Mesothelial cell of epicardium (in vitro differentiated cells): ENCODE measurements around the gene RAB17. TPM values are rescaled to one million over a fixed set of nuclear protein-coding genes. Genes with fewer than 3 reads are reported as not detected.

Experiments
- DNase-seq, 2 experiments: peaks; one replicate each; pipeline ENCODE4 v3.0.0; 2021; ENCODE audit warnings: low spot score in 2 of 2; ENCODE audit not compliant: unreplicated experiment in 2 of 2
- H3K27ac Mint-ChIP-seq: 2 replicates; pipeline ENCODE4 v1.8.0; 2021; ENCODE audit warnings: mixed read lengths
- H3K27me3 Mint-ChIP-seq: 2 replicates; pipeline ENCODE4 v1.8.0; 2021; ENCODE audit warnings: low read depth, mixed read lengths
- H3K36me3 Mint-ChIP-seq: 2 replicates; pipeline ENCODE4 v1.8.0; 2021; ENCODE audit warnings: mixed read lengths
- H3K4me1 Mint-ChIP-seq: 2 replicates; pipeline ENCODE4 v1.8.0; 2021; ENCODE audit warnings: mixed read lengths
- H3K4me3 Mint-ChIP-seq: 2 replicates; pipeline ENCODE4 v1.8.0; 2021; ENCODE audit warnings: mild to moderate bottlenecking, moderate library complexity, mixed read lengths
- H3K9me3 Mint-ChIP-seq: 2 replicates; pipeline ENCODE4 v1.8.0; 2021; ENCODE audit warnings: mixed read lengths
- CTCF ChIP-seq: fragments of 200-600 bp; sonication (generic); IDR thresholded peaks from one replicate; pipeline ENCODE4 v1.5.0; 2021; ENCODE audit warnings: antibody characterized with exemption; ENCODE audit not compliant: unreplicated experiment
- total RNA-seq: library from RNA; stranded (reverse); gene quantifications from 3 replicates; pipeline ENCODE4 v1.2.1, GENCODE V29; 2021

The RAB17 gene
- total RNA-seq, 1 donor from 2014 or later = 10.6 TPM

GRCh38 chr2:237552908-237553307, 37.6 kb downstream of the RAB17 start:
- no peak for TF ChIP-seq CTCF
- peaks cover 11% of the 10 kb centered on the region for H3K9me3 Mint-ChIP-seq
- H3K27ac Mint-ChIP-seq = no peak overlapping the region
- H3K4me1 Mint-ChIP-seq = no peaks in the 10 kb centered on the region
- peaks cover under 1% of the 10 kb centered on the region for H3K27me3 Mint-ChIP-seq
- peaks cover 11% of the 10 kb centered on the region for H3K36me3 Mint-ChIP-seq
- DNase-seq = no peak
- no peak overlapping the region for H3K4me3 Mint-ChIP-seq

GRCh38 chr2:237551071-237551574, 39.4 kb downstream of the RAB17 start:
- no peak for TF ChIP-seq CTCF
- H3K36me3 Mint-ChIP-seq = peaks cover 11% of the 10 kb centered on the region
- DNase-seq = no peak
- no peaks in the 10 kb centered on the region for H3K27me3 Mint-ChIP-seq
- no peak overlapping the region for H3K27ac Mint-ChIP-seq
- peaks cover 9% of the 10 kb centered on the region for H3K9me3 Mint-ChIP-seq
- no peak overlapping the region for H3K4me3 Mint-ChIP-seq
- H3K4me1 Mint-ChIP-seq = no peaks in the 10 kb centered on the region

GRCh38 chr2:237549643-237550415, 40.7 kb downstream of the RAB17 start:
- Mint-ChIP-seq H3K4me3 (no peak overlapping the region), H3K36me3 (peaks cover 11% of the 10 kb centered on the region), H3K27me3 (no peaks in the 10 kb centered on the region), H3K9me3 (peaks cover 3% of the 10 kb centered on the region), H3K27ac (no peak overlapping the region), H3K4me1 (no peaks in the 10 kb centered on the region)
- DNase-seq = no peak
- TF ChIP-seq CTCF = no peak

- no peak for DNase-seq
- Mint-ChIP-seq H3K4me1 (no peaks in the 10 kb centered on the region), H3K9me3 (no peaks in the 10 kb centered on the region), H3K36me3 (peaks cover 8% of the 10 kb centered on the region), H3K4me3 (no peak overlapping the region), H3K27ac (no peak overlapping the region), H3K27me3 (no peaks in the 10 kb centered on the region)
- TF ChIP-seq CTCF = no peak
Observed at GRCh38 chr2:237549216-237549615, 41.3 kb downstream of the RAB17 start.

- no peak overlapping the region for H3K4me3 Mint-ChIP-seq
- no peaks in the 10 kb centered on the region for H3K4me1 Mint-ChIP-seq
- no peaks in the 10 kb centered on the region for H3K27me3 Mint-ChIP-seq
- no peak for TF ChIP-seq CTCF
- no peaks in the 10 kb centered on the region for H3K36me3 Mint-ChIP-seq
- H3K9me3 Mint-ChIP-seq = no peaks in the 10 kb centered on the region
- no peak for DNase-seq
- no peak overlapping the region for H3K27ac Mint-ChIP-seq
Observed at GRCh38 chr2:237547841-237548416, 42.6 kb downstream of the RAB17 start.
